NCI-H774 (cell line): ENCODE measurements around the gene CFAP161.

Experiments
- DNase-seq: peaks from one replicate; lab custom pipeline; 2025; lab: John Stamatoyannopoulos, UW

Gene CFAP161

GRCh38 chr15:81184188-81184587, 50.1 kb downstream of the CFAP161 start:
- DNase-seq, result no peak

GRCh38 chr15:81185631-81186295, 51.7 kb downstream of the CFAP161 start:
- DNase-seq, result no peak

GRCh38 chr15:81188354-81188753, 54.3 kb downstream of the CFAP161 start:
- no peak for DNase-seq

GRCh38 chr15:81189583-81190283, 55.7 kb downstream of the CFAP161 start:
- DNase-seq, result no peak

GRCh38 chr15:81190922-81191507, 56.9 kb downstream of the CFAP161 start:
- DNase-seq, result no peak

GRCh38 chr15:81191701-81192100, 57.6 kb downstream of the CFAP161 start:
- no peak for DNase-seq

- no peak for DNase-seq
Measured at GRCh38 chr15:81194723-81195122, 60.7 kb downstream of the CFAP161 start.

- no peak for DNase-seq
Measured at GRCh38 chr15:81195339-81195864, 61.3 kb downstream of the CFAP161 start.

- no peak for DNase-seq
Measured at GRCh38 chr15:81196576-81197254, 62.6 kb downstream of the CFAP161 start, which contains the start of gene IL16. IL16 (plus strand) TSS chr15:81196879; CDS start chr15:81225400, 28,521 bp downstream.

GRCh38 chr15:81197255-81197630, 63.2 kb downstream of the CFAP161 start:
- no peak for DNase-seq

- no peak for DNase-seq
Measured at GRCh38 chr15:81197688-81198281, 63.7 kb downstream of the CFAP161 start.
